HepG2 (cell line): ENCODE measurements around the gene FNDC3A. TPM values are rescaled to one million over a fixed set of nuclear protein-coding genes. Genes with fewer than 3 reads are reported as not detected.

Experiments used
- ATAC-seq: fragments of 200-7000 bp; cut with Tn5 transposase; 3 replicates; pipeline ENCODE4 v1.9.1; 2020; ENCODE audit warnings: mild to moderate bottlenecking, moderate library complexity
- BruUV-seq: library from RNA; stranded (reverse); fragments of 400-500 nt; replicated peaks from 2 replicates; lab custom pipeline; 2021; lab: Mats Ljungman, UMichigan
- CTCF ChIA-PET: fragments of 300-600 bp; formaldehyde crosslinking; extraction: SDS; loops from one replicate; lab custom pipeline; 2021; ENCODE audit warnings: low total read pairs, inconsistent platforms, low intra/inter-chr PET ratio; lab: Yijun Ruan, JAX
- POLR2A ChIA-PET: fragments of 350-600 bp; sonication (Branson Sonifier 250); formaldehyde crosslinking; loops from one replicate; lab custom pipeline; 2020; ENCODE audit warnings: antibody characterized with exemption, inconsistent platforms; lab: Yijun Ruan, JAX
- DNase-seq: peaks from one replicate; pipeline ENCODE4 v3.0.0-alpha.2; 2015; ENCODE audit warnings: low spot score
- FAIRE-seq: peaks from 3 replicates; lab custom pipeline; 2011; peaks lifted over from hg19 to GRCh38; lab: Jason Lieb, UNC
- H2AFZ ChIP-seq: one replicate; pipeline ENCODE4 v1.6.1; 2011; ENCODE audit warnings: low read length, inconsistent platforms
- H3K27ac ChIP-seq: fragments of 300-600 bp; 3 replicates; pipeline ENCODE4 v1.8.0; 2011; ENCODE audit warnings: mixed run types, mild to moderate bottlenecking, mixed read lengths, low read length, inconsistent platforms; ENCODE audit not compliant: insufficient read depth; ENCODE audit errors: extremely low read length
- H3K27me3 ChIP-seq, 2 experiments: fragments of 200-600 bp in 1 of 2; 2 replicates in 1 of 2; 3 replicates in 1 of 2; pipeline versions ENCODE4 v1.6.0 to v1.8.0; 2011; ENCODE audit warnings: low read length in 2 of 2, mild to moderate bottlenecking in 2 of 2, moderate library complexity in 2 of 2, inconsistent platforms in 1 of 2; ENCODE audit not compliant: insufficient read depth in 2 of 2, control insufficient read depth in 1 of 2
- H3K36me3 ChIP-seq, 2 experiments: fragments of 200-600 bp in 1 of 2; replicated peaks in 1 of 2; 2 replicates in 1 of 2; 3 replicates in 1 of 2; pipeline versions ENCODE4 v1.5.1 to v1.8.0; 2011; ENCODE audit warnings: low read length in 2 of 2, inconsistent platforms in 1 of 2; ENCODE audit not compliant: insufficient read depth in 2 of 2, control insufficient read depth in 1 of 2
- H3K4me1 ChIP-seq: 2 replicates; pipeline ENCODE4 v1.5.1; 2012; ENCODE audit warnings: low read length, inconsistent platforms; ENCODE audit not compliant: insufficient read depth
- H3K4me2 ChIP-seq: 2 replicates; pipeline ENCODE4 v1.6.0; 2011; ENCODE audit warnings: low read depth, low read length, inconsistent platforms
- H3K4me3 ChIP-seq, 3 experiments: fragments of 200-600 bp in 1 of 3; sonication (generic), shearing (Covaris generic) in 1 of 3; replicated peaks in 1 of 3; 2 replicates each; pipeline ENCODE4 v1.5.1; 2011 to 2016; ENCODE audit warnings: low read length in 3 of 3, inconsistent platforms in 2 of 3, low read depth in 2 of 3, mild to moderate bottlenecking in 2 of 3, control low read depth in 1 of 3, mixed read lengths in 1 of 3; ENCODE audit not compliant: insufficient read depth in 1 of 3
- H3K79me2 ChIP-seq: one replicate; pipeline ENCODE4 v1.6.1; 2011; ENCODE audit warnings: low read length, inconsistent platforms; ENCODE audit not compliant: insufficient read depth
- H3K9ac ChIP-seq: 2 replicates; pipeline ENCODE4 v1.6.0; 2011; ENCODE audit warnings: mild to moderate bottlenecking, low read depth, low read length, inconsistent platforms; ENCODE audit not compliant: insufficient read depth
- H3K9me3 ChIP-seq: 2 replicates; pipeline ENCODE4 v1.5.1; 2012; ENCODE audit warnings: mild to moderate bottlenecking, low read length
- H4K20me1 ChIP-seq: 2 replicates; pipeline ENCODE4 v1.6.0; 2011; ENCODE audit warnings: inconsistent platforms, mild to moderate bottlenecking, low read length, moderate library complexity; ENCODE audit not compliant: insufficient read depth
- ARNT ChIP-seq: fragments of 450-650 bp; IDR thresholded peaks from 2 replicates; pipeline ENCODE4 v1.6.1; 2017
- BRD4 ChIP-seq: sonication (generic); formaldehyde crosslinking; IDR thresholded peaks from 2 replicates; pipeline ENCODE4 v1.4.0; 2020; ENCODE audit warnings: missing genetic modification reagents
- FOSL2 ChIP-seq: sonication (generic); formaldehyde crosslinking; IDR thresholded peaks from 2 replicates; pipeline ENCODE4 v1.4.0; 2020; ENCODE audit warnings: missing genetic modification reagents
- FOXA1 ChIP-seq, 2 experiments: fragments of 450-650 bp in 1 of 2; sonication (generic) in 1 of 2; formaldehyde crosslinking in 1 of 2; IDR thresholded peaks; 2 replicates each; pipeline versions ENCODE4 v1.4.0 to v1.6.1; 2016 to 2020; ENCODE audit warnings: missing genetic modification reagents in 1 of 2
- HNF4A ChIP-seq: sonication (generic); formaldehyde crosslinking; IDR thresholded peaks from 2 replicates; pipeline ENCODE4 v1.4.0; 2020; ENCODE audit warnings: missing genetic modification reagents
- MIER3 ChIP-seq: IDR thresholded peaks from 2 replicates; pipeline ENCODE4 v1.6.1; 2016; ENCODE audit warnings: missing compliant biosample characterization, borderline replicate concordance
- MXI1 ChIP-seq: IDR thresholded peaks from 3 replicates; pipeline ENCODE4 v1.6.1; 2012; ENCODE audit warnings: low read depth, low read length, inconsistent platforms, borderline replicate concordance
- NFE2 ChIP-seq: sonication (generic); formaldehyde crosslinking; IDR thresholded peaks from 2 replicates; pipeline ENCODE4 v1.4.0; 2020; ENCODE audit warnings: missing genetic modification reagents
- NFE2L2 ChIP-seq: fragments of 150-350 bp; IDR thresholded peaks from 2 replicates; pipeline ENCODE4 v1.6.1; 2014; ENCODE audit warnings: low read length
- PHB2 ChIP-seq: fragments of 450-650 bp; IDR thresholded peaks from 2 replicates; pipeline ENCODE4 v1.6.1; 2018; ENCODE audit not compliant: partially characterized antibody
- RXRA ChIP-seq: sonication (generic); formaldehyde crosslinking; IDR thresholded peaks from 2 replicates; pipeline ENCODE4 v1.5.1; 2020; ENCODE audit warnings: missing genetic modification reagents
- ZNF253 ChIP-seq: sonication (generic); formaldehyde crosslinking; IDR thresholded peaks from 2 replicates; pipeline ENCODE4 v1.8.0; 2022; ENCODE audit warnings: mild to moderate bottlenecking, missing genetic modification reagents, borderline replicate concordance
- ZNF441 ChIP-seq: sonication (generic); formaldehyde crosslinking; IDR thresholded peaks from 2 replicates; pipeline ENCODE4 v1.7.0; 2021; ENCODE audit warnings: missing genetic modification reagents, borderline replicate concordance
- ZNF552 ChIP-seq: sonication (generic); formaldehyde crosslinking; IDR thresholded peaks from 2 replicates; pipeline ENCODE4 v1.9.0; 2022; ENCODE audit warnings: missing genetic modification reagents, mild to moderate bottlenecking, borderline replicate concordance
- ZNF841 ChIP-seq: sonication (generic); formaldehyde crosslinking; IDR thresholded peaks from 2 replicates; pipeline ENCODE4 v1.8.1; 2023; ENCODE audit warnings: missing genetic modification reagents, borderline replicate concordance
- WGBS: methylation state at CpG from one replicate; pipeline ENCODE4 v1.1.6; 2017; ENCODE audit warnings: low lambda C conversion rate; 5-methylcytosine and 5-hydroxymethylcytosine counted together
- in situ Hi-C: cut with HindIII; loops from 2 replicates; pipeline ENCODE4 v1.10.0; 2017; ENCODE audit warnings: low pct_unique_long_range_greater_than_20kb; ENCODE audit not compliant: extremely low pct_ligation_motif_present
- intact Hi-C: fragments of 100-400 bp; cut with micrococcal nuclease; formaldehyde crosslinking; loops from one replicate; pipeline ENCODE4 v1.10.0; 2022; ENCODE audit not compliant: unreplicated experiment
- polyA plus RNA-seq, 8 experiments: library from polyadenylated mRNA; depleted of rRNA in 3 of 8; stranded (reverse) in 7 of 8; unstranded in 1 of 8; fragments of >200 nt; fragmentation: Illumina TruSeq in 4 of 8; extraction: Trizol in 4 of 8; gene quantifications; 2 replicates each; pipeline versions ENCODE4 v1.2.1 to v1.2.3, GENCODE V29; 2011 to 2016; ENCODE audit warnings: low read depth in 4 of 8, missing spikeins in 1 of 8, mixed read lengths in 1 of 8; ENCODE audit not compliant: insufficient read depth in 1 of 8
- total RNA-seq, 5 experiments: library from RNA; depleted of rRNA; stranded (reverse); fragments of >200 nt; fragmentation: Illumina TruSeq; extraction: Trizol; gene quantifications; 2 replicates each; pipeline ENCODE4 v1.2.3, GENCODE V29; 2016; ENCODE audit warnings: low read depth in 1 of 5
- TF ChIP-seq, protein P1 (sequence below): sonication (generic); formaldehyde crosslinking; IDR thresholded peaks from 2 replicates; pipeline ENCODE4 v1.4.0; 2020; ENCODE audit warnings: missing genetic modification reagents

FNDC3A gene
- total and polyA plus RNA-seq, 2 of the 13 experiments (the other 11 are each of a cell fraction or from before 2014, with no cell fraction given) = 36.7 to 39.3 TPM

DNA sequence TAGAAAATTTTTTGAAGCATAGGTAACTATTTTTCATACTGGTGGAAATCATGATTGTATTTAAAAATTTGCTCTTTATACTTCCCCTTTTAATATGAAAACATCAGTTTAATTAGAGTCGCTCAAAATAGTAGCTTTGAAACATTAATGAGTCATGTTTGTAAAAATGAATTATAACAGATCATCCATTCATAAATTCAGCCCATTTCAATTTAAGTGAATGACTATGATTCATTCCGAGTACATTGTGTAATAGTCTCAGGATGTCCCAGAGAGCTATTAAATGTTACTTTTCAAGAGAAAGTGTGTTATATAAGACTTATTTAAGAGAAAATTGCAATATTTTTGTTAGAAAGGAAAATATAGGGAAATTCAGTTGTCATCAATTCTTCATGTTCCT lies 111.0 kb downstream of the FNDC3A start:
- ChIA-PET POLR2A (no interaction called here), CTCF (no interaction called here)
- Histone ChIP-seq H4K20me1 (no peaks in the 10 kb centered on the region), H3K79me2 (no peaks in the 10 kb centered on the region), H3K9ac (no peak overlapping the region), H3K4me3 (no peak overlapping the region), H3K27ac (no peak overlapping the region), H3K9me3 (no peaks in the 10 kb centered on the region), H3K4me1 (no peaks in the 10 kb centered on the region), H3K4me2 (no peak overlapping the region), H3K36me3 (peaks cover 0 to 1% of the 10 kb centered on the region in 2 experiments; a peak in 3 of 5 replicates), H3K27me3 (no peaks in the 10 kb centered on the region), H2AFZ (no peak overlapping the region)
- in situ Hi-C loops = no loop called here
- no peak for ATAC-seq
- FAIRE-seq = no peak
- TF ChIP-seq HNF4A (CRISPR knock-in tag) (no peak), ARNT (no peak), ZNF552 (CRISPR knock-in tag) (no peak), ZNF253 (CRISPR knock-in tag) (no peak)
- intact Hi-C loops = no loop called here
- BruUV-seq = no TSS peak
- WGBS = 95% methylated on average over 2 of the region's 2 CpGs
- DNase-seq = no peak

DNA sequence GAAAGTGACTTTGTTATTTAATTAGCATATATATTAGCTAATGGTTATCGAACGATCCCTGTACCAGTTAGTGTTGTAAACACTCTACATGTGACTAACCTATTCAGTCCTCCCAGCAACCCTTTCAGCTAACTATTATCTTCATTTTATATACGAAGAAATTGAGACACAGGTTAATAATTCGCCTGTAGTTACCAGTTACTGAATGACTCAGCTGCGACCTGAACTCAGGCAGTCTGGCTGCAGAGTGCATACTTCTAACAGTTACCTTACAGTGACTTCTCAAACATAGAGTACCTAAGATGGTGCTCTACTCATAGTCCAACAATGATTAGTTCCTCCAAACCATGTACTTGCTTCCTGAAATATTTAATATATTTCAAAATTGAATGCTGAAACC lies 117.7 kb downstream of the FNDC3A start:
- no peaks in the 10 kb centered on the region for H3K27me3 ChIP-seq
- BruUV-seq = no TSS peak
- peak; percentile 77 for ATAC-seq
- H3K27ac ChIP-seq = no peak overlapping the region
- no peak for FAIRE-seq
- POLR2A ChIA-PET = no interaction called here
- H3K36me3 ChIP-seq = no peaks in the 10 kb centered on the region
- in situ Hi-C loops (loop anchor here (10.0 kb wide), 1 partner anchor 59 kb away; no protein-coding TSS in a partner anchor), intact Hi-C loops (no loop called here)
- H3K4me3 ChIP-seq = no peak overlapping the region
- no peak overlapping the region for H2AFZ ChIP-seq
- H3K4me2 ChIP-seq = no peak overlapping the region
- 70% methylated on average over 5 of the region's 5 CpGs for WGBS
- peaks cover 26% of the 10 kb centered on the region for H3K4me1 ChIP-seq
- no peaks in the 10 kb centered on the region for H3K9me3 ChIP-seq
- H3K79me2 ChIP-seq = no peaks in the 10 kb centered on the region
- peak; percentile 20 for DNase-seq
- CTCF ChIA-PET = no interaction called here
- no peaks in the 10 kb centered on the region for H4K20me1 ChIP-seq
- no peak overlapping the region for H3K9ac ChIP-seq
- TF ChIP-seq MIER3 (CRISPR knock-in tag) = no peak
- 0 out of 2 replicates have a peak, but pooled peaks have one; percentile 13 for TF ChIP-seq NFE2
- TF ChIP-seq NFE2L2 = peak; percentile 18; the same call in 1 of the 2 replicates
- no peak for TF ChIP-seq RXRA
- TF ChIP-seq FOXA1 (IDR thresholded peaks at IDR 0.05) = no peak
- no peak for TF ChIP-seq FOXA1 (CRISPR knock-in tag; IDR thresholded peaks at IDR 0.05)
- no peak for TF ChIP-seq ZNF441 (CRISPR knock-in tag)
- TF ChIP-seq FOSL2 (CRISPR knock-in tag) = peak; percentile 68
- TF ChIP-seq BRD4 (CRISPR knock-in tag) = no peak
- TF ChIP-seq, protein P1, sequence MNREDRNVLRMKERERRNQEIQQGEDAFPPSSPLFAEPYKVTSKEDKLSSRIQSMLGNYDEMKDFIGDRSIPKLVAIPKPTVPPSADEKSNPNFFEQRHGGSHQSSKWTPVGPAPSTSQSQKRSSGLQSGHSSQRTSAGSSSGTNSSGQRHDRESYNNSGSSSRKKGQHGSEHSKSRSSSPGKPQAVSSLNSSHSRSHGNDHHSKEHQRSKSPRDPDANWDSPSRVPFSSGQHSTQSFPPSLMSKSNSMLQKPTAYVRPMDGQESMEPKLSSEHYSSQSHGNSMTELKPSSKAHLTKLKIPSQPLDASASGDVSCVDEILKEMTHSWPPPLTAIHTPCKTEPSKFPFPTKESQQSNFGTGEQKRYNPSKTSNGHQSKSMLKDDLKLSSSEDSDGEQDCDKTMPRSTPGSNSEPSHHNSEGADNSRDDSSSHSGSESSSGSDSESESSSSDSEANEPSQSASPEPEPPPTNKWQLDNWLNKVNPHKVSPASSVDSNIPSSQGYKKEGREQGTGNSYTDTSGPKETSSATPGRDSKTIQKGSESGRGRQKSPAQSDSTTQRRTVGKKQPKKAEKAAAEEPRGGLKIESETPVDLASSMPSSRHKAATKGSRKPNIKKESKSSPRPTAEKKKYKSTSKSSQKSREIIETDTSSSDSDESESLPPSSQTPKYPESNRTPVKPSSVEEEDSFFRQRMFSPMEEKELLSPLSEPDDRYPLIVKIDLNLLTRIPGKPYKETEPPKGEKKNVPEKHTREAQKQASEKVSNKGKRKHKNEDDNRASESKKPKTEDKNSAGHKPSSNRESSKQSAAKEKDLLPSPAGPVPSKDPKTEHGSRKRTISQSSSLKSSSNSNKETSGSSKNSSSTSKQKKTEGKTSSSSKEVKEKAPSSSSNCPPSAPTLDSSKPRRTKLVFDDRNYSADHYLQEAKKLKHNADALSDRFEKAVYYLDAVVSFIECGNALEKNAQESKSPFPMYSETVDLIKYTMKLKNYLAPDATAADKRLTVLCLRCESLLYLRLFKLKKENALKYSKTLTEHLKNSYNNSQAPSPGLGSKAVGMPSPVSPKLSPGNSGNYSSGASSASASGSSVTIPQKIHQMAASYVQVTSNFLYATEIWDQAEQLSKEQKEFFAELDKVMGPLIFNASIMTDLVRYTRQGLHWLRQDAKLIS = no peak
- no peak for TF ChIP-seq MXI1
- TF ChIP-seq ZNF841 (CRISPR knock-in tag) = no peak
- no peak for TF ChIP-seq PHB2
